Measurements from ENCODE around the gene EML6.
"Not testable (repeated sequence)": the region's sequence is repeated elsewhere in the genome, so short reads cannot be mapped to it uniquely, and the experiment has no call there.

Gene EML6

GRCh38 chr2:54831480-54831879, 108.0 kb downstream of the EML6 start:
- no peaks in the 10 kb centered on the region for H3K36me3 ChIP-seq (ENCODE audit: insufficient read depth, low read length)
- H3K4me3 ChIP-seq (ENCODE audit: low read length), result no peak overlapping the region
- H3K9me3 ChIP-seq (ENCODE audit: low read length), result no peaks in the 10 kb centered on the region
- H3K4me1 ChIP-seq (ENCODE audit: insufficient read depth, low read length), result peaks cover 10% of the 10 kb centered on the region
- no peaks in the 10 kb centered on the region for H3K27me3 ChIP-seq (ENCODE audit: insufficient read depth, low read length)
- no peak overlapping the region for H2AFZ ChIP-seq (ENCODE audit: low read depth, low read length)

GRCh38 chr2:54834721-54835120, 111.3 kb downstream of the EML6 start:
- peaks cover 17% of the 10 kb centered on the region for H3K4me1 ChIP-seq (ENCODE audit: insufficient read depth, low read length)
- no peaks in the 10 kb centered on the region for H3K36me3 ChIP-seq (ENCODE audit: insufficient read depth, low read length)
- no peak overlapping the region for H2AFZ ChIP-seq (ENCODE audit: low read depth, low read length)
- no peak overlapping the region for H3K4me3 ChIP-seq (ENCODE audit: low read length)
- H3K27me3 ChIP-seq (ENCODE audit: insufficient read depth, low read length), result no peaks in the 10 kb centered on the region
- H3K9me3 ChIP-seq (ENCODE audit: low read length), result no peaks in the 10 kb centered on the region

- Histone ChIP-seq H3K4me3 (ENCODE audit: low read length) (no peak overlapping the region), H3K27me3 (ENCODE audit: insufficient read depth, low read length) (no peaks in the 10 kb centered on the region), H2AFZ (ENCODE audit: low read depth, low read length) (no peak overlapping the region), H3K36me3 (ENCODE audit: insufficient read depth, low read length) (no peaks in the 10 kb centered on the region), H3K9me3 (ENCODE audit: low read length) (no peaks in the 10 kb centered on the region), H3K4me1 (ENCODE audit: insufficient read depth, low read length) (peaks cover 19% of the 10 kb centered on the region)
Measured at GRCh38 chr2:54836477-54836876, 113.0 kb downstream of the EML6 start.

- peaks cover 20% of the 10 kb centered on the region for H3K4me1 ChIP-seq (ENCODE audit: insufficient read depth, low read length)
- H3K9me3 ChIP-seq (ENCODE audit: low read length), result no peaks in the 10 kb centered on the region
- no peaks in the 10 kb centered on the region for H3K27me3 ChIP-seq (ENCODE audit: insufficient read depth, low read length)
- H2AFZ ChIP-seq (ENCODE audit: low read depth, low read length), result no peak overlapping the region
- no peaks in the 10 kb centered on the region for H3K36me3 ChIP-seq (ENCODE audit: insufficient read depth, low read length)
- H3K4me3 ChIP-seq (ENCODE audit: low read length), result no peak overlapping the region
Measured at GRCh38 chr2:54838585-54839035, 115.1 kb downstream of the EML6 start.

- no peak overlapping the region for H3K4me3 ChIP-seq (ENCODE audit: low read length)
Measured at GRCh38 chr2:54839461-54840255, 116.2 kb downstream of the EML6 start.

GRCh38 chr2:54840559-54841468, 117.4 kb downstream of the EML6 start:
- no peaks in the 10 kb centered on the region for H3K9me3 ChIP-seq (ENCODE audit: low read length)
- H3K36me3 ChIP-seq (ENCODE audit: insufficient read depth, low read length), result no peaks in the 10 kb centered on the region
- no peak overlapping the region for H3K4me3 ChIP-seq (ENCODE audit: low read length)
- H3K27me3 ChIP-seq (ENCODE audit: insufficient read depth, low read length), result no peaks in the 10 kb centered on the region
- peaks cover 16% of the 10 kb centered on the region for H3K4me1 ChIP-seq (ENCODE audit: insufficient read depth, low read length)
- H2AFZ ChIP-seq (ENCODE audit: low read depth, low read length), result no peak overlapping the region

More at GRCh38 chr2:54839461-54840255, 116.2 kb downstream of the EML6 start:
- no peak overlapping the region for H2AFZ ChIP-seq (ENCODE audit: low read depth, low read length)
- no peaks in the 10 kb centered on the region for H3K27me3 ChIP-seq (ENCODE audit: insufficient read depth, low read length)
- no peaks in the 10 kb centered on the region for H3K36me3 ChIP-seq (ENCODE audit: insufficient read depth, low read length)
- peaks cover 20% of the 10 kb centered on the region for H3K4me1 ChIP-seq (ENCODE audit: insufficient read depth, low read length)
- no peaks in the 10 kb centered on the region for H3K9me3 ChIP-seq (ENCODE audit: low read length)

GRCh38 chr2:54841500-54841899, 118.0 kb downstream of the EML6 start:
- H3K27me3 ChIP-seq (ENCODE audit: insufficient read depth, low read length); H3K4me3 ChIP-seq (ENCODE audit: low read length); H3K4me1 ChIP-seq (ENCODE audit: insufficient read depth, low read length); H3K36me3 ChIP-seq (ENCODE audit: insufficient read depth, low read length); H3K9me3 ChIP-seq (ENCODE audit: low read length); H2AFZ ChIP-seq (ENCODE audit: low read depth, low read length): not testable (repeated sequence)

- no peak overlapping the region for H3K4me3 ChIP-seq (ENCODE audit: low read length)
- no peak overlapping the region for H2AFZ ChIP-seq (ENCODE audit: low read depth, low read length)
- H3K36me3 ChIP-seq (ENCODE audit: insufficient read depth, low read length), result no peaks in the 10 kb centered on the region
- no peaks in the 10 kb centered on the region for H3K9me3 ChIP-seq (ENCODE audit: low read length)
- no peaks in the 10 kb centered on the region for H3K27me3 ChIP-seq (ENCODE audit: insufficient read depth, low read length)
- H3K4me1 ChIP-seq (ENCODE audit: insufficient read depth, low read length), result peaks cover 2% of the 10 kb centered on the region
Measured at GRCh38 chr2:54845094-54845493, 121.6 kb downstream of the EML6 start.

- H3K9me3 ChIP-seq (ENCODE audit: low read length), result no peaks in the 10 kb centered on the region
Measured at GRCh38 chr2:54845514-54845913, 122.1 kb downstream of the EML6 start.

GRCh38 chr2:54850171-54851122, 127.0 kb downstream of the EML6 start:
- Histone ChIP-seq H3K4me3 (ENCODE audit: low read length) (no peak overlapping the region), H3K36me3 (ENCODE audit: insufficient read depth, low read length) (no peaks in the 10 kb centered on the region), H3K27me3 (ENCODE audit: insufficient read depth, low read length) (no peaks in the 10 kb centered on the region), H3K4me1 (ENCODE audit: insufficient read depth, low read length) (no peaks in the 10 kb centered on the region), H2AFZ (ENCODE audit: low read depth, low read length) (no peak overlapping the region), H3K9me3 (ENCODE audit: low read length) (no peaks in the 10 kb centered on the region)

More at GRCh38 chr2:54845514-54845913, 122.1 kb downstream of the EML6 start:
- Histone ChIP-seq H3K4me3 (ENCODE audit: low read length) (no peak overlapping the region), H3K36me3 (ENCODE audit: insufficient read depth, low read length) (no peaks in the 10 kb centered on the region), H3K27me3 (ENCODE audit: insufficient read depth, low read length) (no peaks in the 10 kb centered on the region), H2AFZ (ENCODE audit: low read depth, low read length) (no peak overlapping the region), H3K4me1 (ENCODE audit: insufficient read depth, low read length) (peaks cover 2% of the 10 kb centered on the region)

- Histone ChIP-seq H3K36me3 (ENCODE audit: insufficient read depth, low read length) (no peaks in the 10 kb centered on the region), H3K4me3 (ENCODE audit: low read length) (no peak overlapping the region), H2AFZ (ENCODE audit: low read depth, low read length) (no peak overlapping the region), H3K27me3 (ENCODE audit: insufficient read depth, low read length) (no peaks in the 10 kb centered on the region), H3K4me1 (ENCODE audit: insufficient read depth, low read length) (no peaks in the 10 kb centered on the region), H3K9me3 (ENCODE audit: low read length) (peaks cover 2% of the 10 kb centered on the region)
Measured at GRCh38 chr2:54853616-54854310, 130.3 kb downstream of the EML6 start.

GRCh38 chr2:54855434-54855833, 132.0 kb downstream of the EML6 start:
- H3K27me3 ChIP-seq (ENCODE audit: insufficient read depth, low read length), result no peaks in the 10 kb centered on the region
- H3K4me1 ChIP-seq (ENCODE audit: insufficient read depth, low read length), result no peaks in the 10 kb centered on the region
- no peaks in the 10 kb centered on the region for H3K36me3 ChIP-seq (ENCODE audit: insufficient read depth, low read length)
- H3K4me3 ChIP-seq (ENCODE audit: low read length), result no peak overlapping the region
- no peak overlapping the region for H2AFZ ChIP-seq (ENCODE audit: low read depth, low read length)
- peaks cover 2% of the 10 kb centered on the region for H3K9me3 ChIP-seq (ENCODE audit: low read length)

Measured in neuron (in vitro differentiated cells).